HEK293 (cell line): Measurements from ENCODE around the gene MAMDC2.
A peak's percentile ranks its signal among the peaks of the same experiment; 100 is the strongest.

Source experiments
- EGR2 ChIP-seq: fragments of 450-650 bp; formaldehyde crosslinking; IDR thresholded peaks from 2 replicates; pipeline ENCODE4 v1.5.1; 2016; ENCODE audit warnings: low read depth, missing biosample characterization, missing genetic modification characterization
- SP2 ChIP-seq: fragments of 450-650 bp; formaldehyde crosslinking; IDR thresholded peaks from 2 replicates; pipeline ENCODE4 v1.5.1; 2016; ENCODE audit warnings: missing biosample characterization, missing genetic modification characterization
- ZNF133 ChIP-seq: fragments of 450-650 bp; formaldehyde crosslinking; IDR thresholded peaks from 2 replicates; pipeline ENCODE4 v1.5.1; 2016; ENCODE audit warnings: missing biosample characterization, missing genetic modification characterization
- ZNF48 ChIP-seq: fragments of 450-650 bp; formaldehyde crosslinking; IDR thresholded peaks from 2 replicates; pipeline ENCODE4 v1.5.1; 2016; ENCODE audit warnings: missing biosample characterization, missing genetic modification characterization
- ZNF600 ChIP-seq: fragments of 450-650 bp; formaldehyde crosslinking; IDR thresholded peaks from 2 replicates; pipeline ENCODE4 v1.5.1; 2016; ENCODE audit warnings: missing biosample characterization, missing genetic modification characterization
- ZNF660 ChIP-seq: fragments of 450-650 bp; IDR thresholded peaks from 2 replicates; pipeline ENCODE4 v1.5.1; 2018; ENCODE audit warnings: missing biosample characterization, mild to moderate bottlenecking, missing genetic modification characterization
- ZNF785 ChIP-seq: fragments of 450-650 bp; formaldehyde crosslinking; IDR thresholded peaks from 2 replicates; pipeline ENCODE4 v1.5.1; 2016; ENCODE audit warnings: missing biosample characterization, missing genetic modification characterization
- ZNF791 ChIP-seq: fragments of 450-650 bp; formaldehyde crosslinking; IDR thresholded peaks from 2 replicates; pipeline ENCODE4 v1.5.1; 2016; ENCODE audit warnings: missing biosample characterization, missing genetic modification characterization
- TF ChIP-seq, protein P1 (sequence below): fragments of 450-650 bp; formaldehyde crosslinking; IDR thresholded peaks from 2 replicates; pipeline ENCODE4 v1.5.1; 2016; ENCODE audit warnings: missing biosample characterization, missing genetic modification characterization
- TF ChIP-seq, protein P2 (sequence below): fragments of 450-650 bp; formaldehyde crosslinking; IDR thresholded peaks from 2 replicates; pipeline ENCODE4 v1.5.1; 2016; ENCODE audit warnings: missing biosample characterization, missing genetic modification characterization
- TF ChIP-seq, protein P3 (sequence below): fragments of 450-650 bp; formaldehyde crosslinking; IDR thresholded peaks from 2 replicates; pipeline ENCODE4 v1.5.1; 2016; ENCODE audit warnings: missing biosample characterization, missing genetic modification characterization, borderline replicate concordance
- TF ChIP-seq, protein P4 (sequence below): fragments of 450-650 bp; formaldehyde crosslinking; IDR thresholded peaks from 2 replicates; pipeline ENCODE4 v1.5.1; 2016; ENCODE audit warnings: missing biosample characterization, missing genetic modification characterization
- TF ChIP-seq, protein P5 (sequence below): fragments of 450-650 bp; formaldehyde crosslinking; IDR thresholded peaks from 2 replicates; pipeline ENCODE4 v1.5.1; 2016; ENCODE audit warnings: missing biosample characterization, missing genetic modification characterization

MAMDC2 gene

DNA sequence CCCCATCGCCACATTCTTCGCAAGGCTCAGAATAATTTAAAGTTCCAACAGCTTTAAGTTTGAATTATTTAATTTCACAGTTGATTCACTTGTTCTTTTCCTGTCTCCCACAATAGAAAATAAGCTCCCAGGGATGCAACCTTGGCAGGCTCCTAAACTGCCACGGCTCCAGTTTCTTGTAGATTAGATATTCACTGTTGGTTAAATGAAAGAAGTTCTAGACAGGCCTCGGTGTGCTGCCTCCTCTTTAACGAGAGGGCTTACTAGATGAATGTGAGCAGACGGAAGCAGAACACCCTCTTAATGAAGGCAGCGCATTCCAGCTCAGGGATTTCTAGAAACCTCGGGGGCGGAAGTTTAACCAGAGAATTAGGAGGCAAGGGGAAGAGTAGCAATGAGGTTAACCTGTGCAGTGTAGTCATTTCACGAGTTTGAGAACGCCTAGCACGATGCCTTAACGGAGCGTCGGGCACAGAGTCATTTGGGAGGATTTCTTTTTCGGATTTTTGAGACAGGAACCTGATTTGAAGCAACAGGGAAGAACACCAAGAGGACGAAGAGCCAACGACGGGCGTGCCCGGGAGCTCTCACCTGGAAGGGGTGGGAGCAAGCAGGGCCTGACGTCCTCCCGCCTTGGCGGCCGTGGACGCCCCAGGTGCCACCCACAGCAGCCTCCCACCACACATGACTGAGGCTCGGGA, 214.5 kb downstream of the MAMDC2 start (continued):
- TF ChIP-seq EGR2 (tag by site-specific recombination), result 0 out of 2 replicates have a peak, but pooled peaks have one; percentile 11
- peak; percentile 55; the same call in 1 of the 2 replicates for TF ChIP-seq SP2
- TF ChIP-seq ZNF48 (tag by site-specific recombination), result no peak
- TF ChIP-seq, protein P1, sequence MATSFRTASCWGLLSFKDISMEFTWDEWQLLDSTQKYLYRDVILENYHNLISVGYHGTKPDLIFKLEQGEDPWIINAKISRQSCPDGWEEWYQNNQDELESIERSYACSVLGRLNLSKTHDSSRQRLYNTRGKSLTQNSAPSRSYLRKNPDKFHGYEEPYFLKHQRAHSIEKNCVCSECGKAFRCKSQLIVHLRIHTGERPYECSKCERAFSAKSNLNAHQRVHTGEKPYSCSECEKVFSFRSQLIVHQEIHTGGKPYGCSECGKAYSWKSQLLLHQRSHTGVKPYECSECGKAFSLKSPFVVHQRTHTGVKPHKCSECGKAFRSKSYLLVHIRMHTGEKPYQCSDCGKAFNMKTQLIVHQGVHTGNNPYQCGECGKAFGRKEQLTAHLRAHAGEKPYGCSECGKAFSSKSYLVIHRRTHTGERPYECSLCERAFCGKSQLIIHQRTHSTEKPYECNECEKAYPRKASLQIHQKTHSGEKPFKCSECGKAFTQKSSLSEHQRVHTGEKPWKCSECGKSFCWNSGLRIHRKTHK (tag by site-specific recombination), result no peak
- peak; percentile 53; the same call in 1 of the 2 replicates for TF ChIP-seq ZNF600 (tag by site-specific recombination)
- TF ChIP-seq, protein P2, sequence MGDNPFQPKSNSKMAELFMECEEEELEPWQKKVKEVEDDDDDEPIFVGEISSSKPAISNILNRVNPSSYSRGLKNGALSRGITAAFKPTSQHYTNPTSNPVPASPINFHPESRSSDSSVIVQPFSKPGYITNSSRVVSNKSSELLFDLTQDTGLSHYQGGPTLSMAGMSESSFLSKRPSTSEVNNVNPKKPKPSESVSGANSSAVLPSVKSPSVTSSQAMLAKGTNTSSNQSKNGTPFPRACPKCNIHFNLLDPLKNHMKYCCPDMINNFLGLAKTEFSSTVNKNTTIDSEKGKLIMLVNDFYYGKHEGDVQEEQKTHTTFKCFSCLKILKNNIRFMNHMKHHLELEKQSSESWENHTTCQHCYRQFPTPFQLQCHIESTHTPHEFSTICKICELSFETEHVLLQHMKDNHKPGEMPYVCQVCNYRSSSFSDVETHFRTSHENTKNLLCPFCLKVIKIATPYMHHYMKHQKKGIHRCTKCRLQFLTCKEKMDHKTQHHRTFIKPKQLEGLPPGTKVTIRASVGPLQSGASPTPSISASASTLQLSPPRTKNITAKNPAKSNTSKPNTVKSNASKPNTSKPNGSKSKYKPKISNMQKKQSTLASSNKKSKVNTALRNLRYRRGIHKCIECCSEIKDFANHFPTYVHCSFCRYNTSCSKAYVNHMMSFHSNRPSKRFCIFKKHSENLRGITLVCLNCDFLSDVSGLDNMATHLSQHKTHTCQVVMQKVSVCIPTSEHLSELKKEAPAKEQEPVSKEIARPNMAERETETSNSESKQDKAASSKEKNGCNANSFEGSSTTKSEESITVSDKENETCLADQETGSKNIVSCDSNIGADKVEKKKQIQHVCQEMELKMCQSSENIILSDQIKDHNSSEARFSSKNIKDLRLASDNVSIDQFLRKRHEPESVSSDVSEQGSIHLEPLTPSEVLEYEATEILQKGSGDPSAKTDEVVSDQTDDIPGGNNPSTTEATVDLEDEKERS (tag by site-specific recombination), result no peak
- TF ChIP-seq, protein P3, sequence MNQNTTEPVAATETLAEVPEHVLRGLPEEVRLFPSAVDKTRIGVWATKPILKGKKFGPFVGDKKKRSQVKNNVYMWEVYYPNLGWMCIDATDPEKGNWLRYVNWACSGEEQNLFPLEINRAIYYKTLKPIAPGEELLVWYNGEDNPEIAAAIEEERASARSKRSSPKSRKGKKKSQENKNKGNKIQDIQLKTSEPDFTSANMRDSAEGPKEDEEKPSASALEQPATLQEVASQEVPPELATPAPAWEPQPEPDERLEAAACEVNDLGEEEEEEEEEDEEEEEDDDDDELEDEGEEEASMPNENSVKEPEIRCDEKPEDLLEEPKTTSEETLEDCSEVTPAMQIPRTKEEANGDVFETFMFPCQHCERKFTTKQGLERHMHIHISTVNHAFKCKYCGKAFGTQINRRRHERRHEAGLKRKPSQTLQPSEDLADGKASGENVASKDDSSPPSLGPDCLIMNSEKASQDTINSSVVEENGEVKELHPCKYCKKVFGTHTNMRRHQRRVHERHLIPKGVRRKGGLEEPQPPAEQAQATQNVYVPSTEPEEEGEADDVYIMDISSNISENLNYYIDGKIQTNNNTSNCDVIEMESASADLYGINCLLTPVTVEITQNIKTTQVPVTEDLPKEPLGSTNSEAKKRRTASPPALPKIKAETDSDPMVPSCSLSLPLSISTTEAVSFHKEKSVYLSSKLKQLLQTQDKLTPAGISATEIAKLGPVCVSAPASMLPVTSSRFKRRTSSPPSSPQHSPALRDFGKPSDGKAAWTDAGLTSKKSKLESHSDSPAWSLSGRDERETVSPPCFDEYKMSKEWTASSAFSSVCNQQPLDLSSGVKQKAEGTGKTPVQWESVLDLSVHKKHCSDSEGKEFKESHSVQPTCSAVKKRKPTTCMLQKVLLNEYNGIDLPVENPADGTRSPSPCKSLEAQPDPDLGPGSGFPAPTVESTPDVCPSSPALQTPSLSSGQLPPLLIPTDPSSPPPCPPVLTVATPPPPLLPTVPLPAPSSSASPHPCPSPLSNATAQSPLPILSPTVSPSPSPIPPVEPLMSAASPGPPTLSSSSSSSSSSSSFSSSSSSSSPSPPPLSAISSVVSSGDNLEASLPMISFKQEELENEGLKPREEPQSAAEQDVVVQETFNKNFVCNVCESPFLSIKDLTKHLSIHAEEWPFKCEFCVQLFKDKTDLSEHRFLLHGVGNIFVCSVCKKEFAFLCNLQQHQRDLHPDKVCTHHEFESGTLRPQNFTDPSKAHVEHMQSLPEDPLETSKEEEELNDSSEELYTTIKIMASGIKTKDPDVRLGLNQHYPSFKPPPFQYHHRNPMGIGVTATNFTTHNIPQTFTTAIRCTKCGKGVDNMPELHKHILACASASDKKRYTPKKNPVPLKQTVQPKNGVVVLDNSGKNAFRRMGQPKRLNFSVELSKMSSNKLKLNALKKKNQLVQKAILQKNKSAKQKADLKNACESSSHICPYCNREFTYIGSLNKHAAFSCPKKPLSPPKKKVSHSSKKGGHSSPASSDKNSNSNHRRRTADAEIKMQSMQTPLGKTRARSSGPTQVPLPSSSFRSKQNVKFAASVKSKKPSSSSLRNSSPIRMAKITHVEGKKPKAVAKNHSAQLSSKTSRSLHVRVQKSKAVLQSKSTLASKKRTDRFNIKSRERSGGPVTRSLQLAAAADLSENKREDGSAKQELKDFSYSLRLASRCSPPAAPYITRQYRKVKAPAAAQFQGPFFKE (tag by site-specific recombination), result no peak
- TF ChIP-seq, protein P4, sequence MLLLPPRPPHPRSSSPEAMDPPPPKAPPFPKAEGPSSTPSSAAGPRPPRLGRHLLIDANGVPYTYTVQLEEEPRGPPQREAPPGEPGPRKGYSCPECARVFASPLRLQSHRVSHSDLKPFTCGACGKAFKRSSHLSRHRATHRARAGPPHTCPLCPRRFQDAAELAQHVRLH (tag by site-specific recombination), result no peak
- no peak for TF ChIP-seq ZNF133 (tag by site-specific recombination)
- TF ChIP-seq ZNF791 (tag by site-specific recombination), result no peak
- TF ChIP-seq ZNF785 (tag by site-specific recombination), result no peak
- TF ChIP-seq ZNF660 (tag by site-specific recombination), result no peak
- TF ChIP-seq, protein P5, sequence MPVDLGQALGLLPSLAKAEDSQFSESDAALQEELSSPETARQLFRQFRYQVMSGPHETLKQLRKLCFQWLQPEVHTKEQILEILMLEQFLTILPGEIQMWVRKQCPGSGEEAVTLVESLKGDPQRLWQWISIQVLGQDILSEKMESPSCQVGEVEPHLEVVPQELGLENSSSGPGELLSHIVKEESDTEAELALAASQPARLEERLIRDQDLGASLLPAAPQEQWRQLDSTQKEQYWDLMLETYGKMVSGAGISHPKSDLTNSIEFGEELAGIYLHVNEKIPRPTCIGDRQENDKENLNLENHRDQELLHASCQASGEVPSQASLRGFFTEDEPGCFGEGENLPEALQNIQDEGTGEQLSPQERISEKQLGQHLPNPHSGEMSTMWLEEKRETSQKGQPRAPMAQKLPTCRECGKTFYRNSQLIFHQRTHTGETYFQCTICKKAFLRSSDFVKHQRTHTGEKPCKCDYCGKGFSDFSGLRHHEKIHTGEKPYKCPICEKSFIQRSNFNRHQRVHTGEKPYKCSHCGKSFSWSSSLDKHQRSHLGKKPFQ (tag by site-specific recombination), result peak; percentile 42; the same call in 1 of the 2 replicates
- TF ChIP-seq, all 188 proteins: peak for 7
